ENCODE data around the gene RPS25. TPM values are rescaled to one million over a fixed set of nuclear protein-coding genes. Genes with fewer than 3 reads are reported as not detected.
"Not testable (repeated sequence)": the region's sequence is repeated elsewhere in the genome, so short reads cannot be mapped to it uniquely, and the experiment has no call there.

The RPS25 gene
- polyA plus RNA-seq (2013, experiment 1 of 4) = 1,507 TPM
- 1,507 TPM for polyA plus RNA-seq (2013, experiment 2 of 4)
- polyA plus RNA-seq (2013, experiment 3 of 4) = 1,523 TPM
- polyA plus RNA-seq (2013, experiment 4 of 4) = 1,566 TPM

DNA sequence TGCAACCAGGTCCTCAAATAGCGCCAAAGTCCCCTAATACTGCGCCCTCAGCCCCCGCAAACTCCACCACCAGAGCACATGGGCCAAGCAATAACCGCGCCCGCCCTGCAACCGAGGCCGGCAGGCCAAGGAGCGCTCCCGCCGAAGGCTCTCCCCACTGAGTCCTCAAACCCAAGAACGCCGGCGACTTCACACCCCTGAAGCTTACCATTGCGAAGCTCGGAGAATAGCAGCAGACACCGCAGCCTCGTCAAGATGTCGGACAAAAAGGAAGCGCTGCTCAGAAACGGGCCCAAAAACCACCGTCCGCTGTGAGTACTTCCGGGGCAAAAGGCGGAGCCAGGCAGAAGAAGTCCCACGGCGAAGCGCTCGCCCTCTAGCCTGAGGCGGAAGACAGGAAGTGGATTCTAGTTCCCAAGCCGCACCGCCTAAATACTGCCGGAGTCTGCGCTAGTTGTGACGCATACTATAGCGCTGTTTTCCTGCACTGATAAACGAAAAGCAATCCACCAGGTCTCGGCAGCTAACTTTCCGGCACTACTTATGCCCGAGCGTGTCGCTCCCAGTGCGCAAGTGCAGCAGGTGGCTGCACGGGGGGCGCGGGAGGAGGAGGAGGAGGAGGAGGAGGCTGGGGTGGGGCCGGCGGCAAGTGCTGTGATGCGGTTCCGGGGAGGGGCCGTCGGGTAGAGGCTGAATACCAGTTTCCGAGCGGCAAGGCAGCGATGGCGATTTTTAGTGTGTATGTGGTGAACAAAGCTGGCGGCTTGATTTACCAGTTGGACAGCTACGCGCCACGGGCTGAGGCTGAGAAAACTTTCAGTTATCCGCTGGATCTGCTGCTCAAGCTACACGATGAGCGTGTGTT lies at the start of gene RPS25, which contains the start of gene TRAPPC4:
TSS of gene RPS25 (minus strand) at position 270 of the 865 bp plus-strand sequence. CDS start at position 211, 59 bp downstream.
TSS of gene TRAPPC4 (plus strand) at position 693 of the 865 bp plus-strand sequence. CDS start at position 723, 30 bp downstream.
- H3K4me3 ChIP-seq (ENCODE audit: insufficient read depth, low read depth, low read length) = peak within 1 kb of the TSS; percentile 92
- 0% methylated on average over 63 of the region's 63 CpGs for WGBS, 2 experiments
- peak within 1 kb of the TSS; percentile 86 for H3K27ac ChIP-seq (ENCODE audit: insufficient read depth, low read depth, low read length, poor library complexity, severe bottlenecking)
- no peaks in the 10 kb centered on the region for H3K27me3 ChIP-seq (ENCODE audit: control insufficient read depth, insufficient read depth, low read length, poor library complexity, severe bottlenecking)
- peaks cover 35% of the 10 kb centered on the region for H3K36me3 ChIP-seq (ENCODE audit: control insufficient read depth, insufficient read depth, low read length)
- H3K9me3 ChIP-seq (ENCODE audit: control insufficient read depth, low read length) = no peaks in the 10 kb centered on the region
- H3K4me1 ChIP-seq (ENCODE audit: control insufficient read depth, insufficient read depth, low read length) = peaks cover 5% of the 10 kb centered on the region

DNA sequence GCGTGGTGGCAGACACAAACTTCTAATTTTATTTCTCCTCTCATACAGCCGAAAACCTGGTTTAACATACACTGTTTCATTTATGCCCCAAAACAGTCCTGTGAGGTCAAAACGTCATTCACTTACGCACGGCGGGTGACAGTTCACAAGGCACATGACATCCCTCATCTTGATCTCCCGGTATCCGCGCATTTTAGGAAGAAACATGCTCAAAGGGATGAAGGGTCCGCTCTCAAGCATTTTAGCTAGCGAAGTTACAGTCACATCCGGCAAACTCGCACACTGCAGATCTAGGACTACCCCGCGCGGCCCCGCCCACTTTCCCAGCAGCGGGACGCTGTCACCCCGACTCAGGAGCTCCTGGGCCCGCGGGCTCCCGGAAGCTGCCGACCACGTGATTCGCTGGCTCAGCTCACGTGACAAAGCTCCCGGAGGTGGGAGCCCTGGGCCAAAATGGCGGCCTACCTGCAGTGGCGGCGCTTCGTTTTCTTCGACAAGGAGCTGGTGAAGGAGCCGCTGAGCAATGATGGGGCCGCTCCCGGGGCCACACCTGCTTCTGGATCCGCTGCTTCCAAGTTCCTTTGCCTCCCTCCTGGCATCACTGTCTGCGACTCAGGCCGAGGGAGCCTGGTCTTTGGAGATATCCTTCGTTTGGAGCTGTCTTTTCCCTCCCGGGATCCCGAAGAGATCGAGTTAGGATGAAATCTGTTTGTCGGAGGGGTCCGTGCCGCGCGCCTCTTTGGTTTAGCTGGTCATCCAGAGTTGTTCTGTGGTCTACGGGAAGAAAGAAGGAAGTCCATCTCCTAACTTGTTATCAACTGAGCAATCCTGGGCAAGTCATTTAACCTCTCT lies 49.5 kb upstream of the RPS25 start, which contains the start of gene VPS11:
TSS of gene VPS11 (plus strand) at position 448 of the 852 bp plus-strand sequence. CDS start at position 454, 6 bp downstream.
- H3K9me3 ChIP-seq (ENCODE audit: control insufficient read depth, low read length) = no peaks in the 10 kb centered on the region
- H3K4me3 ChIP-seq (ENCODE audit: insufficient read depth, low read depth, low read length) = peak within 1 kb of the TSS; percentile 93
- 1% methylated on average over 49 of the region's 49 CpGs for WGBS, 2 experiments
- no peaks in the 10 kb centered on the region for H3K36me3 ChIP-seq (ENCODE audit: control insufficient read depth, insufficient read depth, low read length)
- H3K4me1 ChIP-seq (ENCODE audit: control insufficient read depth, insufficient read depth, low read length) = no peaks in the 10 kb centered on the region
- no peaks in the 10 kb centered on the region for H3K27me3 ChIP-seq (ENCODE audit: control insufficient read depth, insufficient read depth, low read length, poor library complexity, severe bottlenecking)
- H3K27ac ChIP-seq (ENCODE audit: insufficient read depth, low read depth, low read length, poor library complexity, severe bottlenecking) = peak within 1 kb of the TSS; percentile 74

DNA sequence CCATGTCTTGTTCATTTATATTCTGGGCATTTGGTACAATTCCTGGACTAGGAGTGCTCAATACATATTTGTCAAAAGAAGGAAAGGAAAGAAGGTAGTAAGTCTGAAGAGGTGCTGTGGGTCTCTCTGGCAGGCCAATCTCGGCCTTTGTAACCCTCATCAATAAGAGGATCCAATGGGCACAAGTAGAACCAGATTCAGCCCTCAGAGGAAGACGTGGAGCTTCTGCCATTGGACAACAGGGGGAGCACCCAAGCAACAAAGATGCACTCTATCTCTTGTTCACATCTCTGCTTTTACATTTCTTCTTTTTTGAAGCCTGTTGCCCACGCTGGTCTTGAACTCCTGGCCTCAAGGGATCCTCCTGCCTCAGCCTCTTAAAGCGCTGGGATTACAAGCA lies 47.2 kb upstream of the RPS25 start:
- H3K36me3 ChIP-seq (ENCODE audit: control insufficient read depth, insufficient read depth, low read length) = no peaks in the 10 kb centered on the region
- WGBS, 2 experiments = 55 to 58% methylated on average over 4 of the region's 4 CpGs
- no peak overlapping the region for H3K27ac ChIP-seq (ENCODE audit: insufficient read depth, low read depth, low read length, poor library complexity, severe bottlenecking)
- H3K4me1 ChIP-seq (ENCODE audit: control insufficient read depth, insufficient read depth, low read length) = no peaks in the 10 kb centered on the region
- H3K9me3 ChIP-seq (ENCODE audit: control insufficient read depth, low read length) = no peaks in the 10 kb centered on the region
- no peaks in the 10 kb centered on the region for H3K27me3 ChIP-seq (ENCODE audit: control insufficient read depth, insufficient read depth, low read length, poor library complexity, severe bottlenecking)
- H3K4me3 ChIP-seq (ENCODE audit: insufficient read depth, low read depth, low read length) = no peak overlapping the region

DNA sequence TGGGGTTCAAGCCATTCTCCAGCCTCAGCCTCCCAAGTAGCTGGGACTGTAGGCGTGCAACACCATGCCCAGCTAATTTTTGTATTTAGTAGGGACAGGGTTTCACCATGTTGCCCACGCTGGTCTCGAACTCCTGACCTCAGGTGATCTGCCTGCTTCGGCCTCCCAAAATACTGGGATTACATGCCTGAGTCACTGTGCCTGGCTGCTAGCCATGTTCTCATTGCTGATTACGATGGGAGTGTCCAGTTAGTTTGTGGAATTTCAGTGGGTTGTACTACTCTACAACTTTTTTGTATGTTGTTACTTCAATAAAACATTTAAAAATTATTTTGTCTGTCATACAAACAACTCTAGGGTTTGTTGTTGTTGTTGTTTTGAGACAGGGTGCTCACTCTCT lies 44.6 kb upstream of the RPS25 start:
- H3K9me3 ChIP-seq (ENCODE audit: control insufficient read depth, low read length) = no peaks in the 10 kb centered on the region
- H3K4me1 ChIP-seq (ENCODE audit: control insufficient read depth, insufficient read depth, low read length) = no peaks in the 10 kb centered on the region
- 86 to 89% methylated on average over 5 of the region's 5 CpGs for WGBS, 2 experiments
- no peak overlapping the region for H3K4me3 ChIP-seq (ENCODE audit: insufficient read depth, low read depth, low read length)
- no peak overlapping the region for H3K27ac ChIP-seq (ENCODE audit: insufficient read depth, low read depth, low read length, poor library complexity, severe bottlenecking)
- no peaks in the 10 kb centered on the region for H3K36me3 ChIP-seq (ENCODE audit: control insufficient read depth, insufficient read depth, low read length)
- no peaks in the 10 kb centered on the region for H3K27me3 ChIP-seq (ENCODE audit: control insufficient read depth, insufficient read depth, low read length, poor library complexity, severe bottlenecking)

DNA sequence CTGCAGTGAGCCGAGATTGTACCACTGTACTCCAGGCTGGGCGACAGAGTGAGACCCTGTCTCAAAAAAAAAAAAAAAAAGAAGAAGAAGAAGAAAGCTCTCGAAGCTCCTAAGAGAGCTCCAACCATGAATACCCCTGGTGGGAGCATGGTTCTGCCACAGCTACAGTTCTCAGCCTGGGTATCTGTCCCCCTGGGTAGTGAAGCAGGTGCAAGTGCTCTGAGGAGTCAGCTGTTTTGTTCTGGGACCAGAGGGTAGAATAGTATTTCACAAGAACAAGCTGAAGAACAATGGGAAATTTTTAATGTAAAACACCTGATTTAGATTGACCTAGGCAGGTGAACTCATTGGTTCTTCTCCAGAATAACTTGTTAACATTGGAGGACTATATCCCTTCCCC lies 43.1 kb upstream of the RPS25 start:
- WGBS, 2 experiments = 87 to 89% methylated on average over 3 of the region's 3 CpGs
- H3K27me3 ChIP-seq (ENCODE audit: control insufficient read depth, insufficient read depth, low read length, poor library complexity, severe bottlenecking) = no peaks in the 10 kb centered on the region

DNA sequence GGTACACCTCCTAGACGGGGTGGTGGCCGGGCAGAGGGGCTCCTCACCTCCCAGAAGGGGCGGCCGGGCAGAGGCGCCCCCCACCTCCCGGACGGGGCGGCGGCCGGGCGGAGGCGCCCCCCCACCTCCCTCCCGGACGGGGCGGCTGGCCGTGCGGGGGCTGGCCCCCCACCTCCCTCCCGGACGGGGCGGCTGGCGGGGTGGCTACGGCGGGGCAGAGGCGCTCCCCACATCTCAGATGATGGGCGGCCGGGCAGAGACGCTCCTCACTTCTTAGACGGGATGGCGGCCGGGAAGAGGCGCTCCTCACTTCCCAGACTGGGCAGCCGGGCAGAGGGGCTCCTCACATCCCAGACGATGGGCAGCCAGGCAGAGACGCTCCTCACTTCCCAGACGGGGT lies 41.0 kb upstream of the RPS25 start:
- H3K27me3 ChIP-seq (ENCODE audit: control insufficient read depth, insufficient read depth, low read length, poor library complexity, severe bottlenecking); H3K36me3 ChIP-seq (ENCODE audit: control insufficient read depth, insufficient read depth, low read length); H3K9me3 ChIP-seq (ENCODE audit: control insufficient read depth, low read length); H3K4me3 ChIP-seq (ENCODE audit: insufficient read depth, low read depth, low read length); H3K4me1 ChIP-seq (ENCODE audit: control insufficient read depth, insufficient read depth, low read length); H3K27ac ChIP-seq (ENCODE audit: insufficient read depth, low read depth, low read length, poor library complexity, severe bottlenecking): not testable (repeated sequence)
- 90 to 97% methylated on average over 26 to 29 of the region's 35 CpGs for WGBS, 2 experiments

More for the DNA sequence above, 43.1 kb upstream of the RPS25 start:
- no peaks in the 10 kb centered on the region for H3K36me3 ChIP-seq (ENCODE audit: control insufficient read depth, insufficient read depth, low read length)
- no peaks in the 10 kb centered on the region for H3K9me3 ChIP-seq (ENCODE audit: control insufficient read depth, low read length)
- H3K27ac ChIP-seq (ENCODE audit: insufficient read depth, low read depth, low read length, poor library complexity, severe bottlenecking) = no peak overlapping the region
- H3K4me3 ChIP-seq (ENCODE audit: insufficient read depth, low read depth, low read length) = no peak overlapping the region
- H3K4me1 ChIP-seq (ENCODE audit: control insufficient read depth, insufficient read depth, low read length) = no peaks in the 10 kb centered on the region

DNA sequence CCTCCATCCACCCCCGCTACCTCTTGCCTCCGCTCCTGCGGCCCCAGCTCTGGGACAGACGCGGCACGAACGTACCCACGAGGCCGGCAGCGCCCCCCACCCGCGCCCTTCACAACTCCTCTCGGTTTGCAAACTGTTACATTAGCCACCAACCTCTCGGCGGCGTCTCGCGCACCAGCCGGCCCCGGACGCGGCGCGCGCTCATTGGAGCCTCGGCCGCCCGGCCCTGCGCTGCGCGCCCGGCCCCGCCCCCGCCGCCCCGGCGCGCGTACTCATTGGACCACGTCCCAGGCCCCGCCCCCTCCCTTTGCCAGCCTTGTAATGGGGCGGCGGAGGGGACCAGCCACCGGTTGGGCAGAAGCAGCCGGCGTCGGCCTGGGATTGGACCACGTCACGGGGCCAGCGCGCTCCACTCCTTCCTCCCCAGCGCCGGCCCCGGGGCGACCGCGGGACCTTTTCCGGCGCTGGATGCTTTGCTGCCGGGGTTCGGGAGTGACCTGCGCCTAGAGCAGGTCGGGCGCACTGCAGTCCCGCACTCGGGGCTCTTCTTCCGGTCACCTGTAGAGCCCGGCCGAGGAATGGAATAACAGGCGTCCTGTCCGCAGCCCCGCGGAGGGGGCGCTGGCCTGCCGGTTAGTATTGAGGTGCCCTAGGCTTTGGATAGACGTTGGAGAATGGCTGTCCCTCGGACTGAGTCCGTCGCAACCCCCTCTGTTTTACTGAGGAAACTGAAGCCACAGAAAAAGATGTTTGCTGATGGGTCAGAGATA lies 39.0 kb upstream of the RPS25 start, which contains the start of gene HYOU1:
TSS of gene HYOU1 (minus strand) at position 206 of the 770 bp plus-strand sequence. CDS start 1,045 bp downstream, outside the sequence.
- Histone ChIP-seq H3K36me3 (ENCODE audit: control insufficient read depth, insufficient read depth, low read length) (peaks cover 18% of the 10 kb centered on the region), H3K27me3 (ENCODE audit: control insufficient read depth, insufficient read depth, low read length, poor library complexity, severe bottlenecking) (no peaks in the 10 kb centered on the region), H3K9me3 (ENCODE audit: control insufficient read depth, low read length) (no peaks in the 10 kb centered on the region), H3K4me3 (ENCODE audit: insufficient read depth, low read depth, low read length) (peak within 1 kb of the TSS; percentile 92), H3K4me1 (ENCODE audit: control insufficient read depth, insufficient read depth, low read length) (no peaks in the 10 kb centered on the region), H3K27ac (ENCODE audit: insufficient read depth, low read depth, low read length, poor library complexity, severe bottlenecking) (peak within 1 kb of the TSS; percentile 94)
- 0% methylated on average over 79 of the region's 79 CpGs for WGBS, 2 experiments

DNA sequence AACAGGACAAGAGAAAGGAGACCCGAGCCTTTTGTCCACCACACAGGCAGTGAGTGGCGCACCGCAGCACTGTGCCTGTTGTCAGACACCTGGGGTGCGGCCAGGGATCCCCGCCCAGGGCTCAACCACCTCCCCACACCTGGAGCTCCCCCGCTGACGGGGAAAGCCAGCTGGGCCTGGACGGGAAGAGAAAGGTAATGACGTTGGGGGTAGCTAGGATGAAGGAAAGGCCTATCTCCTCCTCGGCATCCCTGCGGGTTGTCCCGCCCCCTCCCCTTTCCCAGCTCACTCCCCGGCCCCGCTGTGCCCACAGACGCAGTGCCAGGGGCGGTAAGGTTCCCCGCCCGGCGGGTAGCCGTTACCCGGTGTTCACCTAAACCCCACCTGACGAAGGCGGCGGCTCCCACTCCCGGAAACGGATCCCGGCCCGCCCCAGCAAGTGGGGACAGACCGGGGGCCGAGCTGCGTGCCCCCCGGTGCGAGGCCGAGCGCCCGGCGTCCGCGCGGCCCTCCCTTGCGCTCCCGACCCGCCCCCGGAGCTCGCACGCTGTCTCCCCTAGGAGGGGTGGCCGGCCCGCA lies 38.4 kb upstream of the RPS25 start:
- peaks cover 25% of the 10 kb centered on the region for H3K36me3 ChIP-seq (ENCODE audit: control insufficient read depth, insufficient read depth, low read length)
- H3K4me1 ChIP-seq (ENCODE audit: control insufficient read depth, insufficient read depth, low read length) = no peaks in the 10 kb centered on the region
- H3K27ac ChIP-seq (ENCODE audit: insufficient read depth, low read depth, low read length, poor library complexity, severe bottlenecking) = peak overlapping the region; percentile 94
- H3K9me3 ChIP-seq (ENCODE audit: control insufficient read depth, low read length) = no peaks in the 10 kb centered on the region
- H3K27me3 ChIP-seq (ENCODE audit: control insufficient read depth, insufficient read depth, low read length, poor library complexity, severe bottlenecking) = no peaks in the 10 kb centered on the region
- WGBS, 2 experiments = 0% methylated on average over 46 to 48 of the region's 48 CpGs
- H3K4me3 ChIP-seq (ENCODE audit: insufficient read depth, low read depth, low read length) = peak overlapping the region; percentile 92

DNA sequence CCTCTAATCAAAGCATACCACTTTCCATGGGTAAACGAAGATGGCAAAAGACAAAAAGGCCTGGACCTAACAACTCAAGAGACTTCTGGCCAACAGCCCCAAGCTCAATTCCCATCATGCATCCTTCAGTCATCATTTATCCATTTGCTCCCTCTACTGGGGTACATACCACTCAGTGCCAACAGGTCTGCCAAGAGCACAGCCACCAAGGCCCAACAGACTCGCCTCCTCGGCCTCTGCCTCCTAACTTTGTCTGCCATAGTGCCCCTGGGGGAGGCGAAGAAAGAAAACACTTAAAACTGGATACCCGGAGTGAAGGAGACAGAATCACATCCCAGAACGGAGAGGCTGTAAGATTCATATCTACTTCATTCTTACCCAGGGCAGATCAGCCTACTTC lies 37.8 kb upstream of the RPS25 start:
- no peaks in the 10 kb centered on the region for H3K27me3 ChIP-seq (ENCODE audit: control insufficient read depth, insufficient read depth, low read length, poor library complexity, severe bottlenecking)
- 62 to 70% methylated on average over 6 of the region's 6 CpGs for whole genome bisulfite sequencing, 2 experiments
- peak overlapping the region; percentile 92 for H3K4me3 ChIP-seq (ENCODE audit: insufficient read depth, low read depth, low read length)
- peaks cover 30% of the 10 kb centered on the region for H3K36me3 ChIP-seq (ENCODE audit: control insufficient read depth, insufficient read depth, low read length)
- H3K27ac ChIP-seq (ENCODE audit: insufficient read depth, low read depth, low read length, poor library complexity, severe bottlenecking) = no peak overlapping the region
- no peaks in the 10 kb centered on the region for H3K4me1 ChIP-seq (ENCODE audit: control insufficient read depth, insufficient read depth, low read length)
- H3K9me3 ChIP-seq (ENCODE audit: control insufficient read depth, low read length) = no peaks in the 10 kb centered on the region
